AG09309 (cell line): Measurements from ENCODE around the gene HSPH1.

ENCODE experiments used
- DNase-seq: peaks from one replicate; pipeline ENCODE4 v3.0.0-alpha.2; 2010; ENCODE audit warnings: low read depth
- H3K4me3 ChIP-seq: 2 replicates; pipeline ENCODE4 v1.5.1; 2011; ENCODE audit warnings: mild to moderate bottlenecking, low read depth, low read length, moderate library complexity; ENCODE audit not compliant: control insufficient read depth
- TF ChIP-seq, protein P1 (sequence below): IDR thresholded peaks from 2 replicates; pipeline ENCODE4 v1.5.1; 2011; ENCODE audit warnings: mild to moderate bottlenecking, low read depth, low read length, inconsistent platforms; ENCODE audit not compliant: insufficient read depth, control insufficient read depth; ENCODE audit errors: missing control alignments

The HSPH1 gene

DNA sequence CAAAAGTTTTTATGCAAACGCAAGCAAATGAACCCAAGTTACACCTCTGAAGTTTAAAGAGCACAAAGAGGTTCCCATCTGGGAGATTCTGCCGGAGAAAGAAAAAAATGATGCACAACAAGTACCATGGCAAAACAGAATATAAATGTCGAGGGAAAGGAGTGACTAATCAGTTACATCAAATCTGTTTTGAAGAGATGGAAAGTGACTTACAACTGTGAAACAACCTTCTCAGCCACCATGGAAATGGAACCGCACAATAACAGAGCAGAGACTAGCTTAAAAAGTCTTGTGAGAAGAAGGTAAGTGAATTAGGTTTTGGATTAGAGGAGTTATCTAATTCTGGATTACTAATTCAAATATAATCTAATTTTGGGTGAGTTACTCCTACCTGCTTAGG lies 2.4 kb downstream of the HSPH1 start:
- no peak overlapping the region for H3K4me3 ChIP-seq
- TF ChIP-seq, protein P1, sequence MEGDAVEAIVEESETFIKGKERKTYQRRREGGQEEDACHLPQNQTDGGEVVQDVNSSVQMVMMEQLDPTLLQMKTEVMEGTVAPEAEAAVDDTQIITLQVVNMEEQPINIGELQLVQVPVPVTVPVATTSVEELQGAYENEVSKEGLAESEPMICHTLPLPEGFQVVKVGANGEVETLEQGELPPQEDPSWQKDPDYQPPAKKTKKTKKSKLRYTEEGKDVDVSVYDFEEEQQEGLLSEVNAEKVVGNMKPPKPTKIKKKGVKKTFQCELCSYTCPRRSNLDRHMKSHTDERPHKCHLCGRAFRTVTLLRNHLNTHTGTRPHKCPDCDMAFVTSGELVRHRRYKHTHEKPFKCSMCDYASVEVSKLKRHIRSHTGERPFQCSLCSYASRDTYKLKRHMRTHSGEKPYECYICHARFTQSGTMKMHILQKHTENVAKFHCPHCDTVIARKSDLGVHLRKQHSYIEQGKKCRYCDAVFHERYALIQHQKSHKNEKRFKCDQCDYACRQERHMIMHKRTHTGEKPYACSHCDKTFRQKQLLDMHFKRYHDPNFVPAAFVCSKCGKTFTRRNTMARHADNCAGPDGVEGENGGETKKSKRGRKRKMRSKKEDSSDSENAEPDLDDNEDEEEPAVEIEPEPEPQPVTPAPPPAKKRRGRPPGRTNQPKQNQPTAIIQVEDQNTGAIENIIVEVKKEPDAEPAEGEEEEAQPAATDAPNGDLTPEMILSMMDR, result no peak
- no peak for DNase-seq

DNA sequence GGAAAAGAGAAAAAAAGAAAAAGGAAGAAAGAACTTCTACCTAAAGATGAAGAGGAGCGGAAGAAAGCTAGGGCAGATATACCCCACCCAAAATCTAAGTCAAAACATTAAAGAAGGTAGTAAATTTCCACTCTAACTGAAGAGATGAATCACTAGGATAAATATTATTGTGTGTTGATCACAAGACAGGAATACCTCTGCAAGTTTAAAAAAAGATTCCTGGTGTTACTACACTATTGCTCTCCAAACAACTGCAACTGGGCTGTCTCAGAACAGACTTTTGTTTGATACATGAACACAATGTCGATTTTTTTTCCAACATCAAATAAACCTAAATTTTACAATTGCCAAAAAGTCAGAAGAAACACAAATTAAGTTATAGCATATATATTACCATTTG lies 6.8 kb downstream of the HSPH1 start:
- no peak overlapping the region for H3K4me3 ChIP-seq
- TF ChIP-seq, protein P1, result no peak
- DNase-seq, result no peak

DNA sequence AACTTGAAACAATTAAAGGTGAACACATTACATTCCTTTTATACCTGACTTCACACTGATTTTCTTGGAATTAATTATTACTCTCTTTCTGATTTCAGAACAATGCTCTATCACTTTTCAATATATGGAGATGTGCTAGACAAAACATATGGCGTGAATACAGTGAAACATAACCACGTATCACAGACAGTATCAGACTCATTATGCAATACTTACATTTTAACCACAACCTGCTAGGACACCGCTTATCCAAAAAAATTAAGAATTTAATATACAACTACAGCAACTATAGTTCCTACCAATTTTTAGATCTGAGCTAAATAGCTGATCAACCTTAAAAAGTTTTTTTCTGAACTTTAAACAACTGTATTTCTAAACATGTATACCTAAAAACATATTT lies 9.9 kb downstream of the HSPH1 start:
- TF ChIP-seq, protein P1, result no peak
- no peak for DNase-seq
- no peak overlapping the region for H3K4me3 ChIP-seq

DNA sequence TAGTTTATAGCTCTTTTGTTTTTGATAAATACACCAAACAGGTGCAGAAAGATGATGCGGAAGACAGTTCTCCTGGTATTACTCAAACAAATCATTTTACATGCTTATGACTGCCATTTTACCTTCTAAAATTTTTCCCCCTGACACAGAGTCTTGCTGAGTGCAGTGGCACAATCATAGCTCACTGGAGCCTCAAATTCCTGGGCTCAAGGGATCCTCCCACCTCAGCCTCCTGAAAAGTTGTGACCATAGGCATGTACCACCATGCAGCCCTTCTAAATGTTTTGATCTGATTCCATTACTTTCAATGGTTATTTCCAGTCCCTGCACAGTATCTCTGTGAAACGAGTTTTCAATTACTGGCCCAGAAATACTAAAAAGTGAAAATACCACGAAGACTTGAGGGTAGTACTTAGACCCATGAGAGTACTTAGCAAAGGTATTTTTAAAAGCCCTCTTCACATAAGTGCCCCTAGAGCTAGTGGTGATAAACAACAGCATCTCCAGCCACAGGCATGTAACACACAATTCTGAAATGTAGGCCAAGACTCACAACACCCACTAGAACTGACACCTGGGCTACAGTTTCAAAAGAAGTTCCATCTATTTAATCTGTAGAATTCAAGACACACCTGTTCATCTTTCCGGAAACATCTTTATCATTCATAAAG lies 11.3 kb downstream of the HSPH1 start:
- no peak overlapping the region for H3K4me3 ChIP-seq
- TF ChIP-seq, protein P1, result no peak
- no peak for DNase-seq

DNA sequence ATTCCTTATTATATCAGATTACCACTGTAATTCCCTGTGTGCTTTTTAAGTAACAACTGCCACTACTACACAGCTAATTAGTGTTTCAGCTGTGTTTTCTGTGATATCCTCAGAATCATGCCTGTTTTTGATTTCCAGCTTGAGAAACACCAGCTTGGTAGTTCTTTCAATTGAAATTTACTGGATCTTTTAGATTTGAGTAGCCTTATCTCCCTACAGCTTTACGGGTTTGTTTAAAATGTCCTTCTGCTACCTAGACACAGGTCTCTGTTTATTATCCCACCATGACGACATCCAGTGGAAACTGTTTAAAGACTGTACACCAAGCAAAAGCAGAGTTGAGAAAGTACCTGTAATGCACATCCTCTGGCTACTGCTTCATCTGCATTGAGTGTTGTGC lies 12.1 kb downstream of the HSPH1 start:
- no peak overlapping the region for H3K4me3 ChIP-seq
- TF ChIP-seq, protein P1, result no peak
- DNase-seq, result no peak

DNA sequence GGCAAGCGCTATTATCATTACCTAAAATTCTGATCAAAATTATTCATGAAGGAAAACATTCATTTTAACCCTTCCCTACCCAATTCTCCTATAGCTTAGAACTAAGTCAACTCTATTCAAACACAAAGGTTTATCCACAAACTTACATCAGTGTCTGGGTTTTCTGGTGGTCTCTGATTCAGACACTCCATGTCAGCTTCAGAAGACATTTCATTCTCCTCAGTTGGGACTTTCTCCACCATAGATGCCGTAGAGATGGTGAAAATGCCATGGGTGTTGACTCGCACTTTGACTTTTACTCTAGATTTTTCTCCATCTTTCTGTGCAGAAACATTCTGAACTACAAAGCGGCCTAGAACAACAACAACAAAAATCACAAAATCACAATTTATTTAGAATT lies 16.3 kb downstream of the HSPH1 start:
- H3K4me3 ChIP-seq, result no peak overlapping the region
- no peak for DNase-seq
- TF ChIP-seq, protein P1, result no peak
